Uterus (tissue), 2 donors: ENCODE results near the gene TECTB.

ENCODE experiments used
- CTCF ChIP-seq, 4 experiments: fragments of 200-600 bp in 2 of 4; fragments of 450-650 bp in 2 of 4; sonication (generic) in 2 of 4; IDR thresholded peaks; one replicate each; pipeline ENCODE4 v1.5.1; 2016 to 2019; ENCODE audit warnings: antibody characterized with exemption in 4 of 4, mild to moderate bottlenecking in 2 of 4, moderate library complexity in 1 of 4
- POLR2A ChIP-seq, 2 donors: fragments of 450-650 bp; IDR thresholded peaks; one replicate each; pipeline ENCODE4 v1.6.1; 2016; ENCODE audit warnings: antibody characterized with exemption in 2 of 2, mild to moderate bottlenecking in 1 of 2, moderate library complexity in 1 of 2

GRCh38 chr10:112250555-112250954 is 32.6 kb upstream of the TECTB start:
- TF ChIP-seq CTCF (IDR thresholded peaks at IDR 0.05) = no peak
- no peak for TF ChIP-seq POLR2A (IDR thresholded peaks at IDR 0.05)
